HG02798 (cell line): ENCODE results near the gene SPIC.
"Not testable (repeated sequence)": the region's sequence is repeated elsewhere in the genome, so short reads cannot be mapped to it uniquely, and the experiment has no call there.

Experiments
- ATAC-seq: cut with Tn5 transposase; IDR thresholded peaks from one replicate; pipeline ENCODE4 v1.9.1; 2021; ENCODE audit warnings: mild to moderate bottlenecking; ENCODE audit not compliant: unreplicated experiment, poor library complexity

SPIC gene

DNA sequence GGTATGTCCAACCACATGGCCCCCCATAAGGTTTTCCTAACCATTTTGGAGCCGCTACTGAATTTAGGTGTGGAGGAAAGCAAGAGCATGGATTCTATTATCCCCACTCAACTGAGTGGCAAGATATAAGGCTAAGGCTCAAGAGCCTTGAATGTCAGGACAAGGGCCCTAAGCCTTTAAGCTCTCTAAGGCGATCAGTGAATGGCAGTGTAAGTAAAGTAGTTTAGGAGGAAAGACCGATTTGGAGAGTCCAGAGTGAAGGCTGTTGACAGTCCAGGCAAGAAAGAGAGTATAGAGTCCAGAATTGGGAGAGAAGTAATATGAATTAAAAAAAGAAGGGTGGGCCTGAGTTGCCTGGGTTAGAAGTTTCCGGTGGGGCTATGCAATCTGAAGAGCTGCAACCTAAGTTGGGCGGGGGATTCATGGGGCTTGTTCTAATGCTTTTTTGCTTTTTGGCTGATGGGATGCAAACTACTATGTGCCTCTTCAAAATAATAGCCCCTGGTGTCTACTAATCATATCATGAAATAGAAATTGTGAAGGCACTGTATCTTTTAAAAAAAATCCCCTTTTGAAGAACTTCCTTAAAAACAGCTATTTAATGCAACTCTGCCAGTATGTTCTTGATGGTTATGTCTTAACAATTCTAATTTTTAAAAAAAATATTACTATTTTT lies at the start of gene SPIC:
SPIC (plus strand) TSS at position 626 of the 676 bp plus-strand sequence. CDS start 1,569 bp downstream, outside the sequence.
- no peak for ATAC-seq

DNA sequence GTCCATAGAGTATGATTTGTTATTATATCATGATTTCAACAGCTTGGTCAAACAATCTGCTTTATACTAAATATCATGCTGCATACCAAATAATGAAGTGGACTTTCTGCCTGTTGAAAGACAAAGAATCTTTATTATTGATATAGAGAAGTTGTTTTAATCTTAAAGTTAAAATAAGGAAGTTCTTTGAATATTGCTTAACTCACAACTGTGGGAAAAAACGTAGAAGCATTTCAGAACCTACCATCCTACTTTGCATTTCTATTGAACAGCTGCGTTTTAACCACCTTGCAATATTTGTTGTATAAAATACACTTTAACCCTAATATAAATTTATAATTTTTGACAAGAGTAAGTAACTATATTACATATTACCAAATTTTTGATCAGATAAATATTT lies 44.7 kb upstream of the SPIC start:
- no peak for ATAC-seq

DNA sequence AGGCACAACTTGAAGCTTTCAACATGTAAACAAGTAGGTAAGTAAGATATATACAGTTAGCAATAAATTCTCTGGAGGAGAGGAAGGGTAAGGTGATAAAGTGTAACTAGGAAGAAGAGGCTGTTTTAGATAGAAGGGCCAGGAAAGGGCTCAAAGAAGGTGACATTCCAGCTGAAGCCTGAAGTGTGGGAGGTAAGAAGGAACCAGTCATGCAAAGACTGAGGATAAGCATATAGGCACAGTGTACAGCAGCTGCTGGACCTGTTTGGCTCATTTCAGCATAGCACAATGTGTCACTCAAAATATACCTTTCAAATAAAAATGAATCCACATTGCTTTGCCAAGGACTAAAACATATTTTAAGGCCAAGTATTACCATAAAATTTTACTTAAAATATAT lies 39.0 kb upstream of the SPIC start:
- no peak for ATAC-seq

DNA sequence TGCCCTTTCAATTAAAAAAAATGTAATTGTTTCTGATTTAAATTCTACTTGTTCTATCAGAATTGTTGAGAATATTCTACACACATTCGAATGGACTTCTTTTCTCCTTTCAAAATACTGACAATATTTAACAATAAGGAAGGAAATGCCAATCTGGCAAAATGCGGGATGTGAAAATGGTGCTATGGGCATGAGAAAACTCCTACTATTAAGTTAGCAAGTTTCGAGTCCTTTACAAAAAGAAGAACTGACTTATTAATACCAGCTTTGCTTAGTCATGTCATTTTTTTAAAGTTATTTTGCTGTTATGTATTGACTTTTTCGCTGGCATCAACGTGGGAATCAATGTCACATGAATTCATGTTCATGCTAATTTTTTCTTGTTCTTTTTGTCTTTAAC lies 35.9 kb upstream of the SPIC start:
- ATAC-seq: no peak

DNA sequence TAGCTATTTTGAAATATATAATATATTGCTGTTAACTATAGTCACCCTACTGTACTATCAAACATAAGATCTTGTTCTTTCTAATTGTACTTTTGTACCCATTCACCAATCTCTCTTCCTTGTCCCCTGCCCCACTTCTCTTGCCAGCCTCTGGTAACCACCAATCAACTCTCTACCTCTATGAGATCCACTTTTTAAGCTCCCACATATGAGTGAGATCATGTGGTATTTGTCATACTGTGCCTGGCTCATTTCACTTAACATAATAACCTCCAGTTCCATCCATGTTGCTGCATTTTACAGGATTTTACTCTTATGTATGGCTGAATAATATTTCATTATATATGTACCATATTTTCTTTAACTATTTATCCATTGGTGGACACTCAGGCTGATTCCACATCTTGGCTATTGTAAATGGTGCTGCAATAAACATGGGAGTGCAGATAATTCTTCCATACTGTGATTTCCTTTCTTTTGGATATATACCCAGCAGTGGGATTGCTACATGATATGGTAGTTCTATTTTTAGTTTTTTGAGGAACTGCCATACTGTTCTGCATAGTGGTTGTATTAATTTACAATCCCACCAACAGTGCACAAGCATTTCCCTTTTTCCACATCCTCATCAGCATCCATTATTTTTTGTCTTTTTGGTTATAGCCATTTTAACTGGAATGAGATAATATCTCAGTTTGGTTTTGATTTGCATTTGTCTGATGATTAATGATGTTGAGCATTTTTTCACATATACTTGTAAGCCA lies 33.5 kb upstream of the SPIC start:
- ATAC-seq: no peak

DNA sequence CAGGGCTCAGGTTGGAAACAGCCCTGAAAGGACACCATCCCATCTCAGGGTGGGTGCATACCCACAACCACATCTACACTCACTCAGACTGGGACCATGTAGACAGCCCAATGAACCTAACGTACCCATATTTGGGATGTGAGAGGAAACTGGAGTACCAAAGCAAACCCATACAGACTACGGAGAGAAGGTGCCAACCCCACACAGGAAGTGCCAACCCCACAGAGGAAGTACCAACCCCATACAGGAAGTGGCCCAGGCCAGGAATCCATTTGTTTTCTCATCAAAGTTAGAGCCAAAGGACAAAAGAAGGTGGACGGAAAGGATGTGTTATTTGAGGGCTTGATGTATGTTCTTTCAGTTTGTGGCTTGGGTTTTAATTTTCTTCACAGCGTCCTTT lies 19.5 kb upstream of the SPIC start:
- ATAC-seq: no peak

DNA sequence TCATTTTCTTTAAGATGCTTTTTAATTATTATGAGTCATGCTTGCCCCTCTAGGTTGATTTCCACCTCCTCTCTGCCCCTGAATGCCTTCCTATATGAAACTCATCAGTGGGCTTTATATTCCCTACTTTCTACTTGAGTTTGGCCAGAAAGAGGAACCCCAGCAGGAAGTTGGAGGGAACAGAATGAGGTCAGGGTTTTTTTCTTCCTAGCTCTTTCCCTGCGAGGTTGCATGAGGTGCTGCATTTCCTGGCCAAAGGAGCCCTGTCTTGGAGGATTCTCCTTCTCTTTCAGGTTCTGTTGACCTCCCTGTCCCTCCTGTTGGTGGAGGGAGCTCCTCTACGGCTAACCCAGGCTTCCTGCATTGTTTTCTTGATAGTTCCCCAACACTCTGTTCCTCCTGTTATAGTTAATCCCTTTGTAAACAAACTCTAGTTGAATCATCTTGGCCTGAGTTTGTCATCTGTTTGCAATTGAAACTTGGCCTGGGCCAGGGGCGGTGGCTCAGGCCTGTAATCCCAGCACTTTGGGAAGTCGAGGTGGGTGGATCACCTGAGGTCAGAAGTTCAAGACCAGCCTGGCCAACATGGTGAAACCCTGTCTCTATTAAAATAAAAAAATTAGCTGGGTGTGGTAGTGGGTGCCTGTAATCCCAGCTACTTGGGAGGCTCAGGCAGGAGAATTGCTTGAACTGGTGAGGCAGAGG lies 15.3 kb upstream of the SPIC start:
- ATAC-seq: no peak

DNA sequence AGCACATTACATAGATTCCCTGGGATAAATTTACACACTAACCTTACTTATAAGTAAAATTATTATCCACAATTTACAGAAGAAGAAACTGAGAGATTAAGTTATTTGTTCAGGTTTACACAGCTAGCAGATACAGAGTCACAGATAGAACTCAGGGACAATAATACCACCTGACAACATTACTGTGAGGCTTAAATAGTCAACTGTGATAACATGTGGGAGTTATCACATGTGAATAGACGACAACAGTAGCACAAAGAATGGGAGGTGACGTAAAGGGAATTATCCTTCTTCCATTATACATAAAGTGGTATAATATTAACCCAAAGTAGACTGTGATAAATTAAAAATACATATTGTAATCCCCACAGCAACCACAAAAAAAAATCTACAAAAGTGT lies 6.2 kb upstream of the SPIC start:
- no peak for ATAC-seq

DNA sequence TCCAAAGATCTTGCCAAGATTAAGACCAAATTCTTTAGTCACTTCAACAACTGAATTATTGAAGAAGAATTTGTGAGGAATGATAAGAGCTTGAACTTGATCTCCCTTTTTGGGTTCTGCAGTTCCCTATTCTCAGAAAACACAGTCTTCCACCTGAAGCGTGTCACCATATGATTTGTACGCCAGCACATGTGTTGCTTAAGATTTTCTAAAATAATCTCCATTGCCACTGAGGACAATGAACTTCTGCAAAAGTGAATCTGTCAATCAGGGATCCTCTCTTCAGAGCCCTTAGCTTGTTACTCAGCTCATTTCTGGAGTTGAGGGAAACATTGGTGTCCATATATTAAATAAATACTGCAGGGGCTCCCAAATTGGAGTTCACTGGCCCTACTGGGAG lies 4.2 kb upstream of the SPIC start:
- ATAC-seq: no peak

DNA sequence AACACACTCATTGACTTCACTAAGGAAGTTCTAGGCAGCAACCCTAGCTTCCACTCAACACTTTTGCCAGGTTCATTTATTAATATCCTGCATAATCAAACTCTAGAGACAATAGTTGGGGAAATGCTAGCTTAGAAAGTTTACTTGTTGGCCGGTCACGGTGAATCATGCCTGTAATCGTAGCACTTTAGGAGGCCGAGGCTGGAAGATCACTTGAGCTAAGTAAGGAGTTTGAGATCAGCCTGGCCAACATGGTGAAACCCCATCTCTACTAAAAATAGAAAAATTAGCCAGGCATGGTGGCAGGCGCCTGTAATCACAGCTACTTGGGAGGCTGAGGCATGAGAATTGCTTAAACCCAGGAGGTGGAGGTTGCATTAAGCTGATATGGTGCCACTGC lies 3.3 kb upstream of the SPIC start:
- not testable (repeated sequence) for ATAC-seq

DNA sequence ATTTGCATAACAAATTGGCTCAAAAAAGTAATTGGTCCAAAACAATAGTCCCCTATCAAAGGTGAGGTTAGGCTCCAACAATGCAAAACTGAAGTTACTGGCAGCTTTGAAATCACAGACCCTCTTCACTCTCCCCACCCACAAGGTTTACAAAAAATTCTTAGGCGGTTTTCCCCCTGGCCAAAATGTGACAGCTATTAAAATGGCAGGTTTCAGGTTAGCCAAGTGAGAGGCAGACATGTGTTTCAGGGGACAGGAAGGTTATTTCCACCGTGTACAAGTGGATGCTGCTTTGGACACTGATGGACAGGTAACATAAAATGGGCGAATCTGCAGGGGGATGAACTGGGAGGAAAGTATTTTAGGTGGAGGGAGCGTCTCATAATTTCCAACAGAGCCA lies 888 bp upstream of the SPIC start:
- ATAC-seq: no peak

DNA sequence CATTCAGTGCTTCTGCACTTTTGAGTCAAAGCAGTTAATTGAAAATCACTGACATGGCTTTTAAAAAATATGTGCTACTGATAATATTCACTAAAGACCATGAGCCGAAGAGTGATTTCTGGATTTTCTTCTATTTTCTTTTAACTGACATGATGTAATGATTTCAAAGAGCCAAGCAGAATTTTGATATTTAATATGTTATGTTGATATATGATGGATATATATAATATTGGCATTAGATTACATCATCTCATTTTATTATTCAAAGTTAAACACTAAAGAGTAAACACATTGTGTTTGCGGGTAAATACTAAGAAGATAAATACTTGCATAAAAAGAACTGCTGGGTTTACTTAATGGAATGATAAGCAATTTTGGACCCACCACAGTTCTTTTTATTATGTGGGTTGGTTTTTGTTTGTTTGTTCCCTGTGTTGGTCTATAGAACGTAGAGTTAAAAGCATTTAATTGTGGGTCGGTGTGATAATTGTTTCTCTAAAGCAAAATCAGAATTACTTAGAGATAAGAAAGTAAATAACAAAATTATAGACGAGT lies 692 bp downstream of the SPIC start:
- no peak for ATAC-seq

DNA sequence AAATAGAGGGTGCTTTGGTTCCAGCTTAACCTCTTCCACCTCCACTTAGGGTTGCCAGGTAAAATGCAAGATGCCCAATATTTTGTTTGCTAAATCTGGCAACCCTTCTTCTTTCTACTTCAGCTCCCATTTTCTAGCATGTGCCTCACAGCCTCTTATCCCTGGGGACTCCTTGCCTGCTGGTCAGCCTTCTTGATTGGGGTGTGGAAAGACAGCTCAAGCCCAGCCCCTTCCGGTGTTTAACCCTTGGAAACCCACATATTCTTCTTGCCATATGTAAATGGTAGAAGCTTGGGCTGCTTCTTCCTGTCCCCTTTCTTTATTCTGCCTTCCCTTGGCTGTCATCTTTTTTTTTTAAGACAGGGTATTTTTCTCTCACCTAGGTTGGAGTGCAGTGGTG lies 5.7 kb downstream of the SPIC start:
- ATAC-seq: no peak

DNA sequence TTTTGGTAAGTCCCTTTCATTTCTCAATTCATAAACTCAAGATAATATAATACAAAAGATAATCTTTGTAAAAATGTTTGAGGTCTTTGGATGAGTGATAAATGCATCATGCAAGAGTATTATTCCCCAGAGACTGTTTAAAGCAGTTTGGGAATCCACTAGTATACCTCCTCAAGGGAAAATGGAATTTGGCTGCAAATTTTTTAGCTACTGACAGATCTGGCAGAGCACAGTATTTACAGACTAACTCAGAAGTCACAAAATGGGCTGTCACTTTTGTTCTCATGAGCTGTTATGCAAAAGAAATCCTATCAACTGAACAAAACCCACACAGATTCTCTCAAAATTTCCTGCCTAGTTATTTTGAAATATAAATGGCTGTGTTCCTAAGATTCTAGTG lies 9.9 kb downstream of the SPIC start:
- no peak for ATAC-seq

DNA sequence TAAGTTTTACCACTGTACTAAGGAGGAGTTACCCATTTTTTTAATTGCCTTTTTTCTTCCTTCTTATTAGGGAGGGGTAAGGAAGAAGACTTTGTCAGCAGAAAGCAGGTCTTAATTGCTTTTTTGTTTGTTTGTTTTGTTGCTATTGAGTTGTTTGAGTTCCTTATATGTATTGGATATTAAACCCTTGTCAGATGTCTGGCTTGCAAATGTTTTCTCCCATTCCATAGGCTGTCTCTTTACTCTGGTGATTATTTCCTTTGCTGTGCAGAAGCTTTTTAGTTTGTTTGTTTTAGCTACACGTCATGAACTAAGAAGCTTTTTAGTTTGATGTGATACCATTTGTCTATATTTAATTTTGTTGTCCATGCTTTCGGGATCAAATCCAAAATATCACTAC lies 13.3 kb downstream of the SPIC start:
- ATAC-seq: no peak

DNA sequence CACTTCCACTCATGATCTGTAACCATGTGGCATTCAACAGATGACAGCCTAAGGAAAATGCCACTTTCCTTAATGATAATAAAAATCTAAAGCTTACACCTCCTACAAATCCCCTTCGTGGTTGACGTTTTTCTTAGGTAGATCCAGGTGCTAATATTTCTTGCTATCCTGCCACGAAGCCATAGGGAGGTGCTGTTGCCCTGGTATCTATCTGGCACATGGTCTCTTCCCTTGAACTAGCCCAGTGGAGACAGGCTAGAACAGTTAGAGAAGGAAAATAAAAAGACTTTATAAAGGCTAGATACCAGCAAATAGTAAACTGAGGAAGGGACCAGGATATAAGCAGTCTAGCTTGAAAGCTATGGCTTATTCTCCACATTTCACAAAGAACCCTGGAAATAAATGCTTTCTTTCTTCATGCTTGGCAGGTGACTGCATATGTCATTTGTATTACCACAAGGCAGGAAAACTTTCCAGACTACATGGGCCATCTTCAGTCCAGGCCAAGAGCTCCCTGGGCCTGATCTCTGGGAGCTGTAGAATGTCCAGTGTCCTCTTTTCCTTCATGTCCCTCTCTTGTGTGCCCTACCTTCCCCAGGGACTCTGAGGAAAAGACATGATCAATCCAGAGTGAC lies 15.3 kb downstream of the SPIC start:
- ATAC-seq: no peak

DNA sequence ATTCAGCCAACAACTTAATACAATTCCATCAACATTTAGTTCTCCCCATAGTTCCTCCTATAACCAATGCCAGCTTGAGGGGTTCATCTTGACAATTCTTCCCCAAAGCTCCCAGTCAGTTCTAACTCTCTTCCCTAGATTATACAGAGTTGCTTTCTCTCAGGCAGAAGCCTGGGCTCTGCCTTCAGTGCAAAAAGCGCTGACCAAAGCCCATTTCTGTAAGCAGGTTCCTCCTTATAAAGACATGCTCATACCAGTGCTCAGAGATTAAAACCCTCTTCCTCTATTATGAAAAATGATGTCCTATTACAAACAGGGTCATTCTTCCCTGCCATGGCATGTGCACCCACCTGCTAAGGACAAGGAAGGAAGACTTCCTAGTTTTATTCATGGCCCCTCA lies 16.2 kb downstream of the SPIC start:
- no peak for ATAC-seq

DNA sequence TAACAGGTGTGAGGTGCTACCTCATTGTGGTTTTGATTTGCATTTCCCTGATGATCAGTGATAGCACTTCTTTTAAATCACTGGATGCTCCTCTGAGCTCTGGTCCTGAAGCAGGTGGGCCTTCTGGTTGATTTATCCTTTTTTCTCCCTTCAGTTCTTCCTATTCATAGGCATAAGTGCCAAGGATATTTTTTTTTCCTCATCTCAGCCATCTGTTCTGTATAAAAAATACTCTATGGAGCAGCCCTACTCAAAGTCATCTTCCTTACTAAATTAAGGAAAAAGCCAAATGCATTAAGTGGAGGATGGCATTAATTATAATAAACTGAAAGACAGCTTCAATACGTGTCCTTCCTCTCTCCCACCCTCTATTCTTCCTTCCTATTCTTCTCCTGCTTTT lies 18.4 kb downstream of the SPIC start:
- no peak for ATAC-seq

DNA sequence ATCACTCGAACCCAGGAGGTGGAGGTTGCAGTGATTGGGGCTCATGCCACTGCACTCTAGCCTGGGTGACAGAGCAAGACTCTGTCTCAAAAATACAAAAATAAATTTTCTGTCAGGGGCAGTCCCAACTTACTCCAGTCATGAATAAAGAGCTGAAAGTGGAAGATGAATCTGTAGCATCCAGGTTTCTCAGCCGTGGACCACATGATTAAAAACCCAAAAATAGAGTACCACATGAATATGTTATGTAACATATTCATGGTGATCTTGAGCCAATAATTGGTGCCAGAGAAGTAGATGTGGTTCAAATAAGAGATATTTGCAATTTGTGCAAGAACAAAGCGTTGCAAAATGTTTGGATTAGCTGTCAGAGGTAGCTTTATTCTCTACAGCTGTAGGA lies 23.1 kb downstream of the SPIC start:
- no peak for ATAC-seq

DNA sequence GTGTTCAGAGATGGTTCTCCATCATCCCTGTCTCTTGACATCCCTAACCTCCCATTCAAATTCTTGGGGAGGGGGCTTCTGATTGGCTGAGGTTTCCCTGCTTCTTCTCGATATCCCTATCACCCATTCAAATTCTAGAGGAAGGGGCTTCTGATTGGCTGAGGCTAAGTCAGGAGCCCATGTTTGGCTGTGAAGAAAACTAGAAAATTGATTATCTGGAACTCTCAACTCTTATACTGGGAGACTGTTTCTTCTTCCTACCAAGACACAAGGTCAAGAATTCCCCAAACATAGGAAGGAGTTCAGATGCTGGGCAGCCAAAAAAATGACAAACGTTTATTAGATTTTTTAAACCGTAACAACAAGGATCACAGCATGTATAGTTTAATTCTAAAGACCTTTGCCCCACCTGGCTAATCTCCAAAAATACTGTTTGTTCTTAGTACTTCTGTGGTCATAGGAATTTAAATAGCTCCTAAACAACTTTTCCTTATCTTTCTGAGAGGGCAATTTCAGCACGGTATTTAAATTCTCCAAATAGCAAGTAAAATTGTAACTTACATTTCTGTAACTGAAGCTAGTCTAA lies 26.4 kb downstream of the SPIC start:
- no peak for ATAC-seq
